ENCODE results near the gene CBFB. TPM values are rescaled to one million over a fixed set of nuclear protein-coding genes. Genes with fewer than 3 reads are reported as not detected.

CBFB gene
- total and polyA plus RNA-seq, 2 experiments from 2014 or later, result 26.1 to 26.9 TPM

GRCh38 chr16:67026570-67026969 lies 2.4 kb upstream of the CBFB start:
- peaks cover 12% of the 10 kb centered on the region for H3K27me3 Mint-ChIP-seq (ENCODE audit: insufficient read depth, low read depth, poor library complexity)
- Histone ChIP-seq H3K9me2 (ENCODE audit: insufficient read depth) (no peaks in the 10 kb centered on the region), H3F3A (replicated peaks; ENCODE audit: low read depth) (no peaks in the 10 kb centered on the region), H3K27me3 (ENCODE audit: insufficient read depth) (peaks cover 16% of the 10 kb centered on the region), H3K4me1 (ENCODE audit: insufficient read depth) (peaks cover 10% of the 10 kb centered on the region), H3K4me3 (no peak overlapping the region), H2AFZ (no peak overlapping the region), H3K27ac (ENCODE audit: low read depth) (no peak overlapping the region), H3K36me3 (ENCODE audit: insufficient read depth) (no peaks in the 10 kb centered on the region), H3K4me2 (no peak overlapping the region), H4K20me1 (replicated peaks; ENCODE audit: insufficient read depth) (peaks cover 12% of the 10 kb centered on the region; the same call in 1 of the 2 replicates), H3K79me2 (replicated peaks; ENCODE audit: insufficient read depth) (peaks cover 17% of the 10 kb centered on the region)
- no peak for DNase-seq (ENCODE audit: low spot score)
- no peaks in the 10 kb centered on the region for H3K9me3 Mint-ChIP-seq
- no peak overlapping the region for H3K4me3 Mint-ChIP-seq
- peaks cover 14% of the 10 kb centered on the region for H3K4me1 Mint-ChIP-seq
- H3K27ac Mint-ChIP-seq, result no peak overlapping the region
- TF ChIP-seq EZH2phosphoT487 (IDR thresholded peaks at IDR 0.05; ENCODE audit: unreplicated experiment), result no peak
- TF ChIP-seq EZH2 (IDR thresholded peaks at IDR 0.05; ENCODE audit: low read depth, unreplicated experiment), result no peak
- TF ChIP-seq CTCF (conservative IDR thresholded peaks at IDR 0.05; ENCODE audit: low read depth in 2 of 2), result no peak
- no peak for TF ChIP-seq ZNF114 (CRISPR knock-in tag; IDR thresholded peaks at IDR 0.05)
- no peak for TF ChIP-seq REST (IDR thresholded peaks at IDR 0.05; ENCODE audit: unreplicated experiment)
- no peak for TF ChIP-seq ZNF462 (CRISPR knock-in tag; IDR thresholded peaks at IDR 0.05)
- TF ChIP-seq STAT1 (IDR thresholded peaks at IDR 0.05; ENCODE audit: unreplicated experiment), result no peak
- no peak for TF ChIP-seq POLR2AphosphoS5 (IDR thresholded peaks at IDR 0.05; ENCODE audit: low read depth)
- no peak for TF ChIP-seq NANOG (IDR thresholded peaks at IDR 0.05; ENCODE audit: borderline replicate concordance)
- no peak for TF ChIP-seq ETS1 (IDR thresholded peaks at IDR 0.05)
- no peak for TF ChIP-seq JUNB (IDR thresholded peaks at IDR 0.05; ENCODE audit: unreplicated experiment)
- TF ChIP-seq CREB1 (CRISPR knock-in tag; IDR thresholded peaks at IDR 0.05; ENCODE audit: low read depth), result no peak
- TF ChIP-seq ZNF331 (CRISPR knock-in tag; IDR thresholded peaks at IDR 0.05; ENCODE audit: low read depth), result no peak
- ATAC-seq, result no peak
- peaks cover 2% of the 10 kb centered on the region; the same call in 2 of the 3 replicates for H3K36me3 Mint-ChIP-seq (ENCODE audit: low read depth)

Measured in GM23338 (cell line).